ENCODE results near the gene RSPH3. TPM values are rescaled to one million over a fixed set of nuclear protein-coding genes. Genes with fewer than 3 reads are reported as not detected.
A peak's percentile ranks its signal among the peaks of the same experiment; 100 is the strongest.

Gene RSPH3
- total and polyA plus RNA-seq, 2 donors from 2014 or later, result 5.5 to 20.2 TPM

- Histone ChIP-seq H3K36me3 (ENCODE audit: control insufficient read depth in 2 of 3, insufficient read depth in 3 of 3, low read length in 3 of 3) (no peaks in the 10 kb centered on the region), H3K9ac (ENCODE audit: low read length in 3 of 3) (no peak overlapping the region), H3K4me3 (ENCODE audit: low read length in 3 of 3) (no peak overlapping the region), H3K9me3 (ENCODE audit: control insufficient read depth in 2 of 3, insufficient read depth in 1 of 3, low read length in 3 of 3) (no peaks in the 10 kb centered on the region), H3K27ac (ENCODE audit: low read depth in 2 of 2, low read length in 2 of 2) (peak overlapping the region in 1 of 2 donors; percentile 11), H3K27me3 (ENCODE audit: control insufficient read depth, insufficient read depth, low read length) (no peaks in the 10 kb centered on the region), H3K4me1 (ENCODE audit: control insufficient read depth in 2 of 3, insufficient read depth in 2 of 3, low read depth in 1 of 3, low read length in 3 of 3) (peaks cover 0 to 10% (median 7%) of the 10 kb centered on the region in 3 donors)
- TF ChIP-seq CTCF (IDR thresholded peaks at IDR 0.05; ENCODE audit: borderline replicate concordance, extremely low read depth, insufficient read depth), result no peak
- peak in 2 of 5 donors; percentile 17 to 45 for DNase-seq
- intact Hi-C loops (cut with DNase I), result no loop called here
- FAIRE-seq, result no peak
Measured at GRCh38 chr6:158959552-158959951, 40.5 kb downstream of the RSPH3 start.

GRCh38 chr6:158958504-158959386 lies 41.3 kb downstream of the RSPH3 start:
- FAIRE-seq (no peak), DNase-seq (peak in 1 of 5 donors; percentile 19)
- Histone ChIP-seq H3K27ac (ENCODE audit: low read depth in 2 of 2, low read length in 2 of 2) (peak overlapping the region in 1 of 2 donors; percentile 9), H3K36me3 (ENCODE audit: control insufficient read depth in 2 of 3, insufficient read depth in 3 of 3, low read length in 3 of 3) (no peaks in the 10 kb centered on the region), H3K4me1 (ENCODE audit: control insufficient read depth in 2 of 3, insufficient read depth in 2 of 3, low read depth in 1 of 3, low read length in 3 of 3) (peaks cover 0 to 10% (median 7%) of the 10 kb centered on the region in 3 donors), H3K9me3 (ENCODE audit: control insufficient read depth in 2 of 3, insufficient read depth in 1 of 3, low read length in 3 of 3) (no peaks in the 10 kb centered on the region), H3K9ac (ENCODE audit: low read length in 3 of 3) (no peak overlapping the region), H3K4me3 (ENCODE audit: low read length in 3 of 3) (no peak overlapping the region), H3K27me3 (ENCODE audit: control insufficient read depth, insufficient read depth, low read length) (no peaks in the 10 kb centered on the region)
- no peak for TF ChIP-seq CTCF (IDR thresholded peaks at IDR 0.05; ENCODE audit: borderline replicate concordance, extremely low read depth, insufficient read depth)
- intact Hi-C loops (cut with DNase I), result no loop called here

- no peak for TF ChIP-seq CTCF (IDR thresholded peaks at IDR 0.05; ENCODE audit: borderline replicate concordance, extremely low read depth, insufficient read depth)
- intact Hi-C loops (cut with DNase I), result no loop called here
- DNase-seq (no peak), FAIRE-seq (no peak)
- no peak overlapping the region for H3K9ac ChIP-seq (ENCODE audit: low read length in 3 of 3)
- H3K27me3 ChIP-seq (ENCODE audit: control insufficient read depth, insufficient read depth, low read length), result no peaks in the 10 kb centered on the region
- no peak overlapping the region for H3K4me3 ChIP-seq (ENCODE audit: low read length in 3 of 3)
- H3K9me3 ChIP-seq (ENCODE audit: control insufficient read depth in 2 of 3, insufficient read depth in 1 of 3, low read length in 3 of 3), result no peaks in the 10 kb centered on the region
- H3K4me1 ChIP-seq (ENCODE audit: control insufficient read depth in 2 of 3, insufficient read depth in 2 of 3, low read depth in 1 of 3, low read length in 3 of 3), result peaks cover 0 to 7% (median 5%) of the 10 kb centered on the region in 3 donors
- no peaks in the 10 kb centered on the region for H3K36me3 ChIP-seq (ENCODE audit: control insufficient read depth in 2 of 3, insufficient read depth in 3 of 3, low read length in 3 of 3)
- no peak overlapping the region for H3K27ac ChIP-seq (ENCODE audit: low read depth in 2 of 2, low read length in 2 of 2)
Measured at GRCh38 chr6:158955255-158955654, 44.7 kb downstream of the RSPH3 start.

Data from kidney (tissue), 14 donors.